T-helper 1 cell (primary cell): ENCODE results near the gene FBXO47.

Experiments used
- DNase-seq, 5 donors: peaks; one replicate each; pipeline ENCODE4 v3.0.0-alpha.2; 2012 to 2020
- total RNA-seq, 4 donors: gene quantifications; one replicate each; lab custom pipeline; 2026; lab: John Stamatoyannopoulos, UW

Gene FBXO47, protein sequence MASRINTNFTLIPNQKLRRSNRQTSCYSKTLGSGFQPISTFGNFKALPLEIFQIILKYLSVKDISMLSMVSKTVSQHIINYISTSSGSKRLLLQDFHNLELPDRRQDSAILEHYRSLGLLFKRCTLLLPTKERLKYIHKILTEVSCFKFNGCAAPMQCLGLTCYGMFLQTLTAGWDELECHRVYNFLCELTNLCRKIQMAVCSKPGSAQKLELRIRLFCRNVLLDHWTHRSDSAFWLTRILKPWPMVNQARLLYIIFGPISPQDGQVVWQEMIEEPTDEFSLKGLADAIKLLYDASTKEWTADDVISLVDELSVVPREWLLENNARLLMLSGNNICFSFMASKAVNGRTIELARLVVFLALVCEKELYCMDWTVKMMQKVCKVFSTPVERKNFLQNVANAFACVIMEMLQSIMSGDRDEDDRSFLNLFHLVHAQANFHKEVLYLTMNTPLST
- total RNA-seq, result 0 to 0.30 (median 0.16) reads per million in 4 donors

DNA sequence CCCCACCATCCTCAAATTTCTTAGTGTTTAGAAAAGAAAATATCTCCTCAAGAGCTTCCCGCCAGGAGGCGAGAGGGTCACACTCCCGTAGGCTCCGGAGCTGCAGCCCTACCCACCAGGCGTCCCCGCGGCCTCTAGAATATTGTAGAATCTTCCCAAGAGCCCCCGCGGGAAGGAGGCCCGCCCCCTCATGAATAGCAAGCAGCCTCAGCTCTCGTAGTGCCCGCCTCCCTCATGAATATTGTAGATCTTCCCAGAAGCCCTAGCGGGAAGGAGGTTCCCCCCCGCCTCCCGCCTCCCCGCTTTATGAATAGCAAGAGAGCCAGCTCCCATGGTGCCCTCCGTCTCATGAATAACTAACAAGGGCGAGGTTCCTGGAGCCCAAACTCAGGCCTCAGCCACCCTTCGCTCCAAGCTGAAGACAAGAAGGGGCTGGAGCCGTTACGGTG, at the start of gene FBXO47:
FBXO47 (minus strand) TSS at position 114 of the 449 bp plus-strand sequence. CDS start 4,378 bp downstream, outside the sequence.
- peak; percentile 57 to 83 (median 68) for DNase-seq

DNA sequence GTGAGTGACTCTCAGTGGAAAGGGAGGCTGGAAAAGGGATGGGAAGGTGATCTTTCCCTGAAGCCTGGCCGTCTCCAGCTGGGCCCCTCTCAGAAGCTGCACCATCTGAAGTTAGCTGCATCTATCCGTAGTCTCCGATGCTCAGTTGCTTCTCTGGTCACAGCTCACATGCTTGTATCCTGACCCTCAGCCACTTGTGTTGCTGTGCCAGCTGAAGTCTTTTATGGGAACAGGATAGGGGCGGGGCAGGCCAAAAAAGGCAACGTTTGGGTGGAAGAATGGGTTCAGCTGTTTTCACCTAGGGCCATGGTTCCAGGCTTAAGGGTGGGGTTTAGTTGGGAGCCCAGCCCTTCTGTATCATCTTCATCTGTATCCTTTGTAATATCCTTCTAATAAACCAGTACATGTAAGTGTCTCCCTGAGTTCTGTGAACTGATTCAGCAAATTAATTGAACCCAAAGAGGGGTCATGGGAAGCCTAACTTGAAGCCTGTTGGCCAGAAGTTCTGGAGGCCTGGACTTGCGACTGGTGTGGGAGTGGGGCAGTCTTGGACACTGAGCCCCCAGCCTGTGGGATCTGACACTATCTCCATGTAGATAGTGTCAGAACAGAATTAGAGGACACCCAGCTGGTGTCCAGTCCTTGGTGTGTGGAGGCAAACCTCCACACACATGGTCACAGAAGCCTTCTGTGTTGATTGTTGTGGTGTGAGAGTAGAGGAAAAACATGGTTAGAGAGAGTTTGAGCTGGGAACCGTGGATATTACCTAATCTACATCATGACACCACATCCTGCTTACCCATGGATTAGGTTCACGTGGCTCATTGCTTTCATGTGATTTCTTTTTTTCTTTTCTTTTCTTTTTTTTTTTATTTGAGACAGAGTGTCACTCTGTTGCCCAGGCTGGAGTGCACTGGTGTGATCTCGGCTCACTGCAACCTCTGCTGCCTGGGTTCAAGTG, 49.3 kb upstream of the FBXO47 start:
- DNase-seq, result peak in 1 of 5 donors; percentile 23

DNA sequence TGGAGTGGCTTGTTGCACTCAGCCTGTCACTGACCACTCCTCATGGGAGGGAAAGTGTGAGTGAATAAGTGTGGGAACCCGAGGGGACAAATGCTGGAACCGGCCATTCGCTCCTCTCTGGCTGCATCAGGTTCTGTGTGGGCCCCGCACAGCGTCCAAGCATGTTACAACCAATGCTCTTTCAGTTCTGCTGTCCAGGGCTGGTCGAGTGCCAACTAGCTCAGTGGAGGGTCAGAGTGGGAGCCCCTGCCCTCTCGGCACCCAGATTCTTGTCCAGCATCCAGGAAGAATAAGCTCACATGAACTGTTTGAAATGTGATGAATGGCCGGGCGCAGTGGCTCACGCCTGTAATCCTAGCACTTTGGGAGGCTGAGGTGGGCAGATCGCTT, 48.3 kb upstream of the FBXO47 start:
- no peak for DNase-seq

DNA sequence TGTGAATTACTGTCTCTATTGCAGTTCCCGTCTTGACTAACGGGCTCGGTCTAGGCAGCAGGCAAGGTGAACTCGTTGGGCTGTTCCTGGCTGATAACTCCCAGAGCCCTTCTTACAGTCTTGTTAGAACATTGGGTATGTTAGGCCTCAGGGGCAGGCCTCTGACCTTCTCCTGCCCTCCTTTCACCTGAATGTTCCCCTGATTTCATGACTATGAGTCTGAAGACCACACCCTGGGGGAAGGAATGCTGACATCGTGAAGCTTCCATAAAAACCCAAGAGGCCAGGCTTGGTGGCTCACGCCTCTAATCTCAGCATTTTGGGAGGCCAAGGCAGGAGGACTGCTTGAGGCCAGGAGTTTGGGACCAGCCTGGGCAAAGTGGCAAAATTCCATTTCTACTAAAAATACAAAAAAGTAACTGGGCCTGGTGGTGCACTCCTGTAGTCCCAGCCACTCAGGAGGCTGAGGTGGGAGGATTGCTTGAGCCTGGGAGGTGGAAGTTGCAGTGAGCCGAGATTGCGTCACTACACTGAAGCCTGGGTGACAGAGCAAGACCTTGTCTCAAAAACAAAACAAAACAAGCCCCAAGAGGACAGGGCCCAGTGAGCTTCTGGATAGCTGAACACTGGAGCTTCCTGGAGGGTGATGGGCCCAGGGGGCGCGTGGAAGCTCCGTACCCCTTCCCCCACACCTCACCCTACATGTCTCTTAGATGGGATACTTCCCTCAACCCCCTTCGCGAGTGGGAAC, 47.8 kb upstream of the FBXO47 start:
- no peak for DNase-seq

GRCh38 chr17:39014044-39014794, 47.0 kb upstream of the FBXO47 start:
- no peak for DNase-seq

DNA sequence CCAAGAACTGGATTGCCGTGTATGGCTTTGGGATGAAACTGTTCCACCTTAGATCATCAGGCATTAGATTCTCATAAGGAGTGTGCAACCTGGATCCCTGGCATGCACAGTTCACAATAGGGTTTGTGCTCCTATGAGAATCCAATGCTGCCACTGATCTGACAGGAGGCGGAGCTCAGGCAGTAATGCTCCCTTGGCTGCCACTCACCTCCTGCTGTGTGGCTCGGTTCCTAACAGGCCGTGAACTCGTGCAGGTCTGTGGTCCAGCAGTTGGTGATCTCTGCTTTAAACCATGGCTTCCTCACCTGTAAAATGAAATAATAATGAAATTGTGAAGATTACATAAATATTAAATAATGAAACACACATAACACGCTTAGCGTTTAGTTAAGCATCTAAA, 45.5 kb upstream of the FBXO47 start:
- no peak for DNase-seq

DNA sequence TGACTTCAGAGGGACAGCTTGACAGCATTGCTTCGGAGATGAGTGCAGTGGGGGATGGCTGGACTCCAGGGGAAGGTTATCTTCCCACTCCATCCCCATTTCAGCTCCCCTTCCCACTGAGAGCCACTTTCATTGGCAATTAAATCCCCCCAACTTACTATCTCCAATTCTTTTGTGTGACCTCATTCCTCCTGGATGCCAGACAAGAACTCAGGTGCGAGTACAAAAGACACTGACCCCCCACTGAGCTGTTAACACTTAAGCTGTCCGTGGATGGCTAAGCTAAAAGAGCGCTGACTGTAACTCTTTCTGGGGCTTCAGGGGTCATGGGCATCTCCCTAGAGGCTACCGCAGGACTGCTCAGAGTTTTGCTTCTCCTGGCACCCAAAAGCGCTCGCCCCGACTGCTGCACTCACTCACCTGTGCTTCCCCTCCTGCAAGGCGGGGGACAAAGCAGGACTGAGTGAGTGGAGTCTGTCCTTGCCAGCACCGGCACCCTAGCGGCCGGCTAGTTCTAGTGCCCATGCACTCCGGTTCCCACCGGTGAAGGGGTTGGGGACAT, 44.8 kb upstream of the FBXO47 start:
- DNase-seq, result no peak

GRCh38 chr17:39009581-39010001, 42.4 kb upstream of the FBXO47 start:
- no peak for DNase-seq

GRCh38 chr17:39008633-39009032, 41.4 kb upstream of the FBXO47 start:
- no peak for DNase-seq

GRCh38 chr17:39002991-39003715, 36.0 kb upstream of the FBXO47 start:
- DNase-seq, result peak in 4 of 5 donors; percentile 12 to 52 (median 24)

GRCh38 chr17:39001703-39002637, 34.8 kb upstream of the FBXO47 start:
- no peak for DNase-seq

- no peak for DNase-seq
Observed at GRCh38 chr17:39000021-39000601, 32.9 kb upstream of the FBXO47 start.

DNA sequence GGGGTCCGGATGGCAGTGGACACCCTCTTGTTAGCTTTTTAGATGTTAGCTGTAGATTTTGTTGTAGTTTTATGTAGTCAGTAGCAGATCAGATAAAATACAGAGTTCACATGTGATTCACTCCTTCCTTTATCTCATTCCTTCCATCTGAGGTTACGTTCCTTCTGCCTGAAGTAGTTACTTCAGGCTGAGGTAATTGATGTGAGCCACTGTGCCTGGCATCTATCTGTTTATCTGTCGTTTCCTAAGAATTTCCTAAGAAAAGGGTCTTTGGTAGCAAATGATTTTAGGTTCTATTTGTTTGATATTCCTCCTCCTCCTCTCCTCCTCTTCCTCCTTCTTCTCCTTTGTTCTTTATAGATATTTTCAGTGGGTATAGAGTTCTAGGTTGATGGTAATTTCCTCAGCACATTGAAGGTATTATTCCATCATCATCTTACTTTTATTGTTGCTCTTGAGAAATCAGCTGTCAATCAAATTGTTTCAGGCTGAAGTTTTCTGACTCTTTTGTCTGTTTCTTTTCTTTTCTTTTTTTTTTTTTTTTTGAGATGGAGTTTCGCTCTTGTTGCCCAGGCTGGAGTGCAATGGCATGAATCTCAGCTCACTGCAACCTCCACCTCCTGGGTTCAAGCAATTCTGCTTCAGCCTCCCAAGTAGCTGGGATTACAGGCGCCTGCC, 29.6 kb upstream of the FBXO47 start:
- no peak for DNase-seq

DNA sequence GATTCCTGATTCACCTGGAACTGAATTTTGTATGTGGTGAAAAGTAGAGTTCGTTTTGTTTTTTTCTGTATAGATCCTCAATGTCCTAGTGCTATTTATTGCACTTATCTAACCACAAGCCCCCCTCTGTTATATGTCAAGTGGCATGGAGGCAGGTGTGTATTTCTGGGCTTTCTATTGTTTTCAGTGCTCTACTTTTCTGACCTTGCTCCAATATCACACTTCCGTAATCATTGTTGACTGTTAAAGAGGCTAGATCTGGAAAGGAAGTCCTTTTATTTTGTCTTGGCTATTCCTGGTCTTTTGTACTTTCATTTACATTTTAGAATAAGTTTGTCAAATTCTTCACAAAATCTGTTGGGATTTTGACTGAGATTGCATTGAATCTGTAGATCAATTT, 26.8 kb upstream of the FBXO47 start:
- no peak for DNase-seq

- no peak for DNase-seq
Observed at GRCh38 chr17:38984666-38985065, 17.5 kb upstream of the FBXO47 start.

DNA sequence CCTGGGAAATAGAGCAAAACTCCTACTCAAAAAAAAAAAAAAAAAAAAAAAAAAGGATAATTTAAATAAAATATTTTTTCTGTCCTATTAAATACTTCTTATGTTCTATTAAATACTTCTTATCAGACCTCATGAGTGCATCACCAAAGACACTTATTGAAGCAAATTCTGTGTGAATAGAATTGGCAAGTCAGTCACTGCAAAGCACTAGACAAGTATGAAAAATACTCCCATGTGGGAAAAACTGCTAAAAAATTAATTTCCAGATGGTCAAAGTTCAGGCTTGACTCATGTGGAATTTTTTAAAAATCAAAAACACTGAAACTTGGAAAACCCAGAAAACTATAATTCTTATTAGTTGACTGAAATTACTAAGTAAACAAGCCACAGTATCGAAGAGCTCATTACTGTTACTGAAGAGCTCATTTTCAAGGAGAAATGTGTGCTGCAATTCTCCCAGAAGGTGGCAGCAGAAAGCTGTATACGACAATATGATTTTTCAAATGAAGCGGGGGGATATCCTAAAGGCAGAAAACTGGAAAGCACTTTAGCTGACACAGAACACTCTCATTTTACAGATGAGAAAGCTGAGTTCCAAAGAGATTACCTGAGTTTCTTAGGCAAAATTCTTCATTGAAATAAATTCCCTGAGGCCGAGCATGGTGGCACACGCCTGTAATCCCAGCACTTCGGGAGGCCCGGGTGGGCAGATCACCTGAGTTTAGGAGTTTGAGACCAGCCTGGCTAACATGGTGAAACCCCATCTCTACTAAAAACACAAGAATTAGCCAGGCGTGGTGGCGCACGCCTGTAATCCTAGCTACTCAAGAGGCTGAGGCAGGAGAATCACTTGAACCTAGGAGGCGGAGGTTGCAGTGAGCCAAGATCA, 15.9 kb upstream of the FBXO47 start:
- DNase-seq, result peak in 4 of 5 donors; percentile 8 to 59 (median 34)

GRCh38 chr17:38981636-38982035, 14.4 kb upstream of the FBXO47 start:
- no peak for DNase-seq
